ENCODE measurements around the gene IQGAP1. TPM values are rescaled to one million over a fixed set of nuclear protein-coding genes. Genes with fewer than 3 reads are reported as not detected.

The IQGAP1 gene
- total and polyA plus RNA-seq, 8 donors, result 22.3 to 222 (median 86.4) TPM

DNA sequence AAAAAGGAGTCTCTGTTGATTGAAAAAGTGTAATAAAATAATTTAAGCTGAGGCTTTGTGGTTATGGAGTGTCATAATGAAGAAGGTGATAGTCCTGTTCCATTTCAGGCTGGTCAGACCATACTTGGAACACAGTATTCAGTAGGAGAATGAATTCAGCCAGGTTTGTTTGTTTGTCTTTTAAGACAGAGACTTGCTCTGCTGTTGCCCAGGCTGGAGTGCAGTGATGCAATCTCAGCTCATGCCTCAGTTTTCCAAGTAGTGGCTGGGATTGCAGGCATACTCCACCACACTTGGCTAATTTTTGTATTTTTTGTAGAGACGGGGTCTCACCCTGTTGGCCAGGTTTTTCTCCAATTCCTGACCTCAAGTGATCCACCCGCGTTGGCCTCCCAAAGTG lies 33.5 kb downstream of the IQGAP1 start:
- no peaks in the 10 kb centered on the region for H3K9me3 ChIP-seq
- intact Hi-C loops (cut with DNase I; ENCODE audit: low total_unique reads), result no loop called here
- no peak for DNase-seq
- peak overlapping the region in 1 of 5 donors; percentile 72 for H3K27ac ChIP-seq
- 81 to 90% (median 85%) methylated on average over 3 of the region's 3 CpGs for WGBS, 5 donors
- H3K27me3 ChIP-seq, result no peaks in the 10 kb centered on the region
- H3K36me3 ChIP-seq, result peaks cover 0 to 6% (median 5%) of the 10 kb centered on the region in 4 donors
- TF ChIP-seq POLR2A (IDR thresholded peaks at IDR 0.05) (no peak), EP300 (IDR thresholded peaks at IDR 0.05) (no peak)
- peaks cover 42 to 88% (median 66%) of the 10 kb centered on the region in 4 donors for H3K4me1 ChIP-seq
- no peak overlapping the region for H3K4me3 ChIP-seq

DNA sequence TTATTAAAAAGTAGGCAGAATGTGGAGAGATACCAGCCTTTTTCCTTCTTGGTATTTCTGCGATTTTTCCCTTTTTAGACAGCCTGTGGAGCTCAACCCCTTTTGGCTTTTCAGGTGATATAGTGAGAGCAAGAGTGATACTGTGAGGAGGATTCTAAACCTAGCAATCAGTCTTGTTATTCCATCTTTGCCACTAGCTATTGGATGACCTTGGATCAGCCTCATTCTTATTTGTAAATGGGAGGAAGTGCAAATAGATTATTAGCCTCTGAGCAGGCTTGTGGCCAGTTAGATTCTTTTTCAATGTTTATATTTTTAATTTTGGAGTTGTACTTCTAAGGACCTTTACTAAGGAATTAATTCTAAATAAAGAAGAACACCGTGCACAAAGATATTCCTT lies 34.0 kb downstream of the IQGAP1 start:
- H3K36me3 ChIP-seq, result peaks cover 0 to 11% (median 11%) of the 10 kb centered on the region in 4 donors
- no peaks in the 10 kb centered on the region for H3K9me3 ChIP-seq
- WGBS, 5 donors, result 48 to 66% (median 59%) methylated on average over 2 of the region's 2 CpGs
- H3K4me3 ChIP-seq, result no peak overlapping the region
- DNase-seq, result no peak
- TF ChIP-seq POLR2AphosphoS5 (IDR thresholded peaks at IDR 0.05) (no peak), POLR2A (IDR thresholded peaks at IDR 0.05) (no peak), EP300 (IDR thresholded peaks at IDR 0.05) (no peak)
- TF ChIP-seq, protein P1, sequence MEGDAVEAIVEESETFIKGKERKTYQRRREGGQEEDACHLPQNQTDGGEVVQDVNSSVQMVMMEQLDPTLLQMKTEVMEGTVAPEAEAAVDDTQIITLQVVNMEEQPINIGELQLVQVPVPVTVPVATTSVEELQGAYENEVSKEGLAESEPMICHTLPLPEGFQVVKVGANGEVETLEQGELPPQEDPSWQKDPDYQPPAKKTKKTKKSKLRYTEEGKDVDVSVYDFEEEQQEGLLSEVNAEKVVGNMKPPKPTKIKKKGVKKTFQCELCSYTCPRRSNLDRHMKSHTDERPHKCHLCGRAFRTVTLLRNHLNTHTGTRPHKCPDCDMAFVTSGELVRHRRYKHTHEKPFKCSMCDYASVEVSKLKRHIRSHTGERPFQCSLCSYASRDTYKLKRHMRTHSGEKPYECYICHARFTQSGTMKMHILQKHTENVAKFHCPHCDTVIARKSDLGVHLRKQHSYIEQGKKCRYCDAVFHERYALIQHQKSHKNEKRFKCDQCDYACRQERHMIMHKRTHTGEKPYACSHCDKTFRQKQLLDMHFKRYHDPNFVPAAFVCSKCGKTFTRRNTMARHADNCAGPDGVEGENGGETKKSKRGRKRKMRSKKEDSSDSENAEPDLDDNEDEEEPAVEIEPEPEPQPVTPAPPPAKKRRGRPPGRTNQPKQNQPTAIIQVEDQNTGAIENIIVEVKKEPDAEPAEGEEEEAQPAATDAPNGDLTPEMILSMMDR (IDR thresholded peaks at IDR 0.05), result no peak
- intact Hi-C loops (cut with DNase I; ENCODE audit: low total_unique reads), result no loop called here
- H3K27me3 ChIP-seq, result no peaks in the 10 kb centered on the region
- no peak overlapping the region for H3K27ac ChIP-seq
- peaks cover 42 to 89% (median 66%) of the 10 kb centered on the region in 4 donors for H3K4me1 ChIP-seq

DNA sequence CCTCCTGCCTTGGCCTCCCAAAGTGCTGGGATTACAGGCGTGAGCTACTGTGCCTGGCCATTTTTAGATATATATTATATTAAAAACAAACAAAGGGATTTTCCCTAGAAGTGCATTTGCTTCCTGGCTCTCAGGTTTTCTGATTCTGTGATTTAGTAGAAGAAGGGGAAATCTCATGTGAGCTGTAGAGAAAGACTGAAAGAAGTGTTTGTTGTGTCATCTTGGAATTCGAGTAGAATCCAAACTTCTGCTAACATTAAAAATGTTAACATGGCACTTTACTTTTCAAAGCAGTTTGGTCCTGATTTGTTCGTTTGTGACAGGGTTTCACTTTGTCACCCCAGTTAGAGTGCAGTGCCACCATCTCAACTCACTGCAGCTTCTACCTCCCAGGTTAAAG lies 34.9 kb downstream of the IQGAP1 start:
- TF ChIP-seq POLR2AphosphoS5 (IDR thresholded peaks at IDR 0.05) (no peak), EP300 (IDR thresholded peaks at IDR 0.05) (no peak), POLR2A (IDR thresholded peaks at IDR 0.05) (no peak)
- Histone ChIP-seq H3K4me1 (peaks cover 42 to 93% (median 66%) of the 10 kb centered on the region in 4 donors), H3K4me3 (no peak overlapping the region), H3K27ac (no peak overlapping the region), H3K27me3 (no peaks in the 10 kb centered on the region), H3K9me3 (no peaks in the 10 kb centered on the region), H3K36me3 (peaks cover 5 to 20% (median 20%) of the 10 kb centered on the region in 4 donors)
- WGBS, 5 donors, result 43 to 73% (median 62%) methylated on average over 3 of the region's 3 CpGs
- DNase-seq, result no peak
- intact Hi-C loops (cut with DNase I; ENCODE audit: low total_unique reads), result no loop called here

DNA sequence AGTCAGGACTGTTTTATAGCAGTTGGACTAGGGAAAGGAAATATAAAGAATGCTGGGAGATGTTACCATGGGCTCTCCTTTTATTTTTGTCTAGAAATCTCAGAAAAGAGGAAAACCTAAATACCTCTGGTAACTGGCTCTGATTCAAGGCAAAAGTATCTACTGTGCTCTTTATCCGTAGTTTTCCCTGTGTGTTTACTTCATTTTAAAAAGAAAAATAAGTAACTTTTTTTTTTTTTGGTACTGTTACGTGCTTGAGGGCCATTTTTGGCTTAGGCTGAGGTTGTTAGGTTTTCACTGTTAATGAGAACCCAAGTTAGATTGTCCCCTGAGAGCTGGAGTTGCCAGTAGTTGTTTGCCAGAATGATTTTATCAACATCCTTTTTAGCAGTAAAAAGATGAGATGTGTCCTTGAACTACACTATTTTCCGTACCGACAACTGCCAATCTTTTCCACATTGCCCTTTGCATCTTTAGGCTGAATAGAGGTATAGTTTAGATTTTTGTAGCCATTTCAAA lies 35.8 kb downstream of the IQGAP1 start:
- intact Hi-C loops (cut with DNase I; ENCODE audit: low total_unique reads), result no loop called here
- Histone ChIP-seq H3K27me3 (no peaks in the 10 kb centered on the region), H3K4me3 (no peak overlapping the region), H3K9me3 (no peaks in the 10 kb centered on the region), H3K36me3 (peaks cover 6 to 29% (median 28%) of the 10 kb centered on the region in 4 donors), H3K4me1 (peaks cover 42 to 84% (median 59%) of the 10 kb centered on the region in 4 donors), H3K27ac (peak overlapping the region in 1 of 5 donors; percentile 14)
- TF ChIP-seq EP300 (IDR thresholded peaks at IDR 0.05), result no peak
- TF ChIP-seq POLR2A (IDR thresholded peaks at IDR 0.05), result no peak
- TF ChIP-seq POLR2AphosphoS5 (IDR thresholded peaks at IDR 0.05), result no peak
- TF ChIP-seq, protein P1 (IDR thresholded peaks at IDR 0.05), result no peak
- WGBS, 5 donors, result 48 to 54% (median 52%) methylated on average over 4 of the region's 4 CpGs
- no peak for DNase-seq

DNA sequence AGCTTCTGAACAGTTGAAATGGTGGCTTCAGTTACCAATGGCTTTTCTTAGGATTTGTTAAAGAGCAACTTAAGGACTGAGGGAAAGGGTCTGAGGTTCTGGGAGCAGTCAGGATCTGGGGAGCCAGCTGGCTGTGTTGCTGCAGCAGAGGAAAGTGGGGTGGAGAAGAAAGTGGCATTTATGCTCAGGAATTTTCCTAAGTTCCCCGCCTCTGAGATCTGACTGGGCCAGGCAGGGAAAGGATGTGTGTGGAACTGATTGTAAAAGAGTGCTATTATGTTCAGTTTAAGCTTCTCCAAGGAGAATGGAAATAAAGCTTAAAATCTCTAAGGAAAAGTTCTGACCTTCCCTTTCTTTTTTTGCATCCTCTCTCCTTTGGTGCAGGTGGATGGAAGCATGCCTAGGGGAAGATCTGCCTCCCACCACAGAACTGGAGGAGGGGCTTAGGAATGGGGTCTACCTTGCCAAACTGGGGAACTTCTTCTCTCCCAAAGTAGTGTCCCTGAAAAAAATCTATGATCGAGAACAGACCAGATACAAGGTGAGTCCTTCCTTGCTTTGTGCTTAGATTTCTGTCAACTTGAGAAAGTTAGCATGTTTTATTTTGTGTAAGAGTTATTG lies 37.8 kb downstream of the IQGAP1 start:
- intact Hi-C loops (cut with DNase I; ENCODE audit: low total_unique reads), result no loop called here
- DNase-seq, result peak in 1 of 2 donors; percentile 41
- Histone ChIP-seq H3K27ac (no peak overlapping the region), H3K4me3 (no peak overlapping the region), H3K36me3 (peaks cover 6 to 44% (median 44%) of the 10 kb centered on the region in 4 donors), H3K9me3 (no peaks in the 10 kb centered on the region), H3K4me1 (peaks cover 29 to 64% (median 46%) of the 10 kb centered on the region in 4 donors), H3K27me3 (no peaks in the 10 kb centered on the region)
- 49 to 69% (median 59%) methylated on average over 2 of the region's 2 CpGs for WGBS, 5 donors
- TF ChIP-seq, protein P1 (IDR thresholded peaks at IDR 0.05), result no peak
- TF ChIP-seq POLR2A (IDR thresholded peaks at IDR 0.05) (no peak), EP300 (IDR thresholded peaks at IDR 0.05) (no peak), POLR2AphosphoS5 (IDR thresholded peaks at IDR 0.05) (no peak)
